NCI-H524 treated with DMSO at 0.1 percent for 48 hours (cell line): ENCODE data around the gene PLEKHM3.

Source experiments
- DNase-seq: peaks from one replicate; lab custom pipeline; 2025; lab: John Stamatoyannopoulos, UW

PLEKHM3 gene

DNA sequence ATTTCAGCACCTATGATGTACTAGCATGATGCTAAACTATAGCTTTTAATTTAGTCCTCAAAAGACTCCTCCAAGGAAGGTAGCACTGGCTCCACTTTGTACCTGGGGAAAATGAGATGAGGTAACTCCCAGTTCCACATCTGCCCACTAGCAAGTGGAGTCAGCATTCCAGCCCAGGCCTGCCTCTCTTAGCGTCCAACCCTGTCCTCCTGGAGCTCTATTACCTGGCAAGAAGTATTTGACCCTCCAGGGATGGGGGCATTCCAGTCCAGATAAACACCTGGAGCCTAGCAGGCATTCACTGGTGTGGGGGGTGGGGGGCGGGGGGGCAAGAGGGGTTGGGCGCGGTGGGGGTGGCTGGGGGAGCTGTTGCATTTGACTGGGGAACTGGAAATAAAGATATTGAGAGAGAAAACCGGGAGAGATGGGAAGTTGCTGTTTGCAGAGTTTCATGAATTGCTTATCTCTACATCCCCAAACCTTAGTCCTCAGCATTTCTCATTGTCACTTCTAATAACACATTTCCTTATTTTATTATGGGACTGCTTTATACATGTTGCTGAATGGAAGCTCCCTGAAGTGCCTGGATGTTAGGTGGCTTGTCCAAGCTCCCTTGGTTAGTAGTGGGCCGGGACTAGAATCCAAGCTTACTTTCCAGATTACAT is 233.6 kb downstream of the PLEKHM3 start:
- no peak for DNase-seq

DNA sequence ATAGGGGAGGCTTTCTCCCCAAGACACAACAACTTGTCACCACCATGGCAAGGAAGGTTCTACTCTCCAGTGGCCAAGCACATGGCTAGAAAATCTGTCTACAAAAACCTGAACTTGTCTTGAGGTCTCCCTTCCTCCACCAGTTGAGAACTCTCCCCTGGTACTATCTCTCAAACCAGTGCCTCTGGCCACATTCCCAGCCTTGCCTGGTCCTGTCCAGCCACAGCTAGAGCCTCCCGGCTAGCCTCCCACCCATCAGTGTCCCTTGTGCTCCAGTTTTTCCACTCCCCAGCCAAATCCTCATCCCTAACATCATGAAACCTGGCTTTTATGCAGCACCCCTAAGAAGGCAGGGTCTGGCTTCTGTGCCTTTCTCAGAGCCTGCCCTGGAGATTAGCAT is 234.4 kb downstream of the PLEKHM3 start:
- no peak for DNase-seq

DNA sequence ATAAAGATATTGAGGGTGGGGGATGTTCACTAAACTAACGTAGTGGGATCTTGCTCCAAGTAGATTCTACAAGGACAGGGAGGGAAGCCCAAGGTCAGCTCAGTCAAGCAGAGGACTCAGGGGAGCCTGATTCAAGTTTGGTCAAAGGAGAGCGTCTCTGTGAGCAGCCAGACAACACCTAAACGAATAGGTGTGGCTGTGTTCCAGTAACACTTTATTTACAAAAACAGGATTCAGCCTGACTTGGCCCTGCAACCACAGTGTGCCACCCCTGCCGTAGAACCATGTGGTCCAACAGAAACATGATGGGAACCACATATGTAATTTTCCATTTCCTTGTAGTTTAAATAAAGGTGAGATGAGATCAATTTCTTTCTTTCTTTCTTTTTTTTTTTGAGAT is 237.5 kb downstream of the PLEKHM3 start:
- no peak for DNase-seq

DNA sequence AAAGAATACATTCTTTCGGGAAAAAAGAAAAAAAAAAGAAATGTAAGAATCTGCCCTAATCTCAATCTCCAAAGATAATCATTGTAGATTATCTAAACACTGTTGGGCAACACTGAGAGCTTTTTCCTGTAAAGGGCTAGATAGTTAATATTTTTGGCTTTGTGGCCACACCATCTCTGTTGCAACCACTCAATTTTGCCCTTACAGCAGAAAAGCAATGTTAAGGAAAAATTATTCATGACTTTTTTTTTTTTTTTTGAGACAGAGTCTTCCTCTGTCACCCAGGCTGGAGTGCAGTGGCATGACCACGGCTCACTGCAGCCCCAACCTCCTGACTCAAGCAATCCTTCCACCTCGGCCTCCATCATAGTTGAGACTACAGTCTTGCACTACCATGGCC is 238.3 kb downstream of the PLEKHM3 start:
- no peak for DNase-seq

DNA sequence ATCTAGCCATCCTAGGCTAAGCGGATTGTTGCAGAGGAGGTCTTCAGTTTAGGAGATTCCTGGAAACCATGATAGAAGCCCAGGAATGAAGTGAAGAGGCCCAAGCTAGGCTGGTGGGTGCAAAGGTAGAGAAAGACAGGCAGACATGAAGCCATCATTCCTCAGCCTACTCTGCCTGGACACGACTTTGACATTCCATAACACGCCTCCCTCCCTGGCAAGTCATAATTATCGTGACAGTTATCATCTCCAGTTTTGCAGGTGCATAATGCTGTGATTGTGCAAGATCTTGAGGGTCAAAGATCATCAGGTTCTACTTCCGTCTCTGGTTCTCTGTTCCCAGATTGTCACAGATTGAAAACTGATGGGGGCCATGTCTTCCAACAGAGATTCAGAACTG is 240.4 kb downstream of the PLEKHM3 start:
- no peak for DNase-seq

DNA sequence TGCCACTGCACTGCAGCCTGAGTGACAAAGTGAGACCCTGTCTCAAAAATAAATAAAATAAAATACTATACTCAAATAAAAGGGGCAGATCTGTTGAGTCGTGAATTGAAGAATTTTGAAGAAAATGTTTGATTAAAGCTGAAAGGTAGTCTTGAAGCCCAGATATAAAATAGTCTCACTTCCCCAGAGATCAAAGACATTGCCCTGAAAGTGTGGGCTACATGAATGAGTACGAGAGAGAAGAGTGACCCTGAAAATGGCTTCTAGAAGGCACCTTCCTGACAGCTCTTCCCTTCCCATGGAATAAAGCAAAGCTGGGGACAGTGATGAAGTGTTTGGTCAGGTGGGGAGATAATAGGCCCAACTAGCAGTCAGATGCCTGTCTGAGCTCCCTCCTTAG is 241.8 kb downstream of the PLEKHM3 start:
- no peak for DNase-seq

DNA sequence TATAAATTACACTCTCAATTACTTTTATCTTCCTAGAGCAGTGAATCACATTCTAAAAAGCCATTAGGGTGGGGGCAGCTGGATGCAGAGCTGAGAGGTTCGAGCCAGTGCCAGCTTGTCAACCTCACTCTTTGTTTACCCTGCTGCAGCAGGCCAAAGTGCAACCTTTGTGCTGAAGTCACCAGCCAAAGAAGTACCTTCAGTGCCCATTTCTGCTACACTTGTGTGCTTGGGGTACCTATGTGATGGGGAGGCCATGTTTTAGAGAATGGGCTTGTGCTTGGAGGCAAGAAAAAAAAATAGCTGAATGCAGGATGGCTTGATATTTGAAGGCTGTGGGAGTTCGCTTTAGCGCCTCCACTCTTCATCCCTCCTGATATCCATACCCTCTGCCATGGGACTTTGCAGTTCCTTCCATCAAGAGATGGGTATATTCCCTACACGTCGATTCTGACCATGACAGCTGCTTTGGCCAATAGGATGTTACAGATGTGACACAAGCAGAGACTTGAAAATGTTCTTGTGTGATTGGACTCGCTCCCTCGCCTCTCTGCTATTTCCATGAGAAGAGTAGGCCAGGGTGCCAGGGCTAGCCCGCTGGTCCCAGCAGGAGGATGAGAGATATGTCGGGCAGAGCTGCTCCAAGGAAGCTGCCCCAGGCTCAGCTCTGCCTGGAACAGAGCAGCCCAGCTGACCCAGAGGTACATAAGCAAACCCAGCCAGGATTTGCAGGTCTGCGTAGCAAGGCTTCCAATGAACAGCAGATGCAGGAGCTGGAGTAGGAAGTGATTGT is 242.9 kb downstream of the PLEKHM3 start:
- DNase-seq, result no peak

DNA sequence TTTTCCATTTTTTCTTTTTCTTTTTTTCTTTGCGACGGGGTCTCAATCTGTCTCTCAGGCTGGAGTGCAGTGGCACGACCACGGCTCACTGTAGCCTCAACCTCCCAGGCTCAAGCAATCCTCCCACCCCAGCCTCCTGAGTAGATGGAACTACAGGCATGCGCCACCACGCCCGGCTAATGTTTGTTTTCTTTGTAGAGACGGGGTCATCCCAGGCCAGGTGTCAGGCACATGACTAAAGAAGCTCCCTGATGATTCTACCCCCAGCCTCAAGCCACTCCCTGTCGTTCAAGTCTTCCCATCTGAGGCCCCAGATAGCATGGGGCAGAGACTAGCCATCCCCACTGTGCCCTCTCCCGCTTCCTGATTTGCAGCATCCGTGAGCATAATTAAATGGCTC is 245.8 kb downstream of the PLEKHM3 start:
- no peak for DNase-seq

DNA sequence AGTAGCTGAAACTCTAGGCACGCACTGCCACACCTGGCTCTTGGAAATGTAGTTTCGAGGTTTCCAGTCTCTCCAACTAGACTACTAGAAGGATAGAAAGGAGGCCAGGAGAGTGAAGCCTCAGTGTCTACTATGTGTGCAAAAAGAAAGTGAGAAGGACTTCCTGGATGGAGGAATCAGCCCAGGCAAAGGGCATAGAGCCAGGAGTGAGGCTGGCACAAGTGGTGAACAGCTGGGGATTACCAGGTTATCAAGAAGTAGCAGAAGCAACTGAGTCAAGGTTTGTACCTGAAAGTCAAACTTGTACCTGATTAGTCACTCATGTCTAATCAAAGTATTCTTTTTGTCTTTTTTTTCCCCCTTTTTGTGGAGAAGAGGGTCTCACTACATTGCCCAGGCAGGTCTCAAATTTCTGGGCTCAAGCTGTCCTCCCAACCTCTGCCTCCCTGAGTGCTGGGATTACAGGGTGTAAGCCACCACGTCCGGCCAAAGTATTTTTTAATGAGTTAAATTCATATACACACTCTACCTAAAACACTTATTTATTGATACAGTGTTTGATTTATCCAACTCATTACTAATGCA is 246.9 kb downstream of the PLEKHM3 start:
- DNase-seq, result no peak

DNA sequence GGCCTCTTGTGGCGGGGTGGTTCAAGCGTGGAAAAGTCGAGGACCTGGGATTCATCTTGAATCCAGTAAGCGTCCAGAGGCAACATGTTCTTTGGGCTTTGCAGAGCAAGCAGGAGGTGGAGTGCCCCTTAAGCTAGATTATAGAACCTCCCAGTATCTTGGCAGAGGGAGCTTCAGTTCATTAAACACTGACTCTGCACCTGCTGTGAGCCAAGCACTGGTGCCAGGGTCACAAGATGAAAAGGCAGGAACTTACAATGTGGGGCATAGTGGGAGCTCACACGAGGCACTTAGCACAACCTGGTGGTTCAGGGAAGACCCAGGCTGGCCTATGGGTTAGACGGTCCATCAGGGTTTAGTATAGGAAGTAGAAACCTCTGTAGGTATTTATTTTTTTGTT is 248.2 kb downstream of the PLEKHM3 start:
- peak; percentile 31 for DNase-seq

DNA sequence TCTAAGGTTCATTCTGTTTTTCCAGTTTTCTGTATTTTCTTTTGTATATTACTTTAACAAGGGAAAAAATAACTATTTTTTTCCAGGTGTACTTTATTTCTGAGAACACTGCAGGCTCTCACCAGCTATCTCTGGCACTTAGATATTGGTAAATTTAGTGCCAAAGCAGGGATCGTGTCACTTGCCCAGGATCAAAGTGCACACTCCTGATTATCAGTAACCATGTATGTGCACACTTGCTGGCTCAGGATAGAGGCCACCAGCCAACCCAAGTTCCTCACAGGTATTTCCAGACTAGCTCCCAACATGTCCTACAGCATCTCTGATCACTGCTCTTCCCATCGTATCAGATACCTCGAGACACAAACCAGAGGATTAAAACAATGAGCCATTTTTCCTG is 249.9 kb downstream of the PLEKHM3 start:
- DNase-seq, result no peak

DNA sequence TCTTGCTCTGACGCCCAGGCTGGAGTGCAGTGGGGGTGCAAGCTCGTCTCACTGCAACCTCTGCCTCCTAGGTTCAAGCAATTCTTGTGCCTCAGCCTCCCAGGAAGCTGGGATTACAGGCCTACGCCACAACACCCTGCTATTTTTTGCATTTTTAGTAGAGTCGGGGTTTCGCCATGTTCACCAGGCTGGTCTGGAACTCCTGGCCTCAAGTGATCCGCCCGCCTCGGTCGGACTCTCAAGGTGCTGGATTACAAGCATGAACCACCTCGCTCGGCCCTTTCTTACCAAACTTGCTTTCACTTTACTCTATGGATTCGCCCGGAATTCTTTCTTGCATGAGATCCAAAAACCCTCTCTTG is 252.5 kb downstream of the PLEKHM3 start:
- no peak for DNase-seq

DNA sequence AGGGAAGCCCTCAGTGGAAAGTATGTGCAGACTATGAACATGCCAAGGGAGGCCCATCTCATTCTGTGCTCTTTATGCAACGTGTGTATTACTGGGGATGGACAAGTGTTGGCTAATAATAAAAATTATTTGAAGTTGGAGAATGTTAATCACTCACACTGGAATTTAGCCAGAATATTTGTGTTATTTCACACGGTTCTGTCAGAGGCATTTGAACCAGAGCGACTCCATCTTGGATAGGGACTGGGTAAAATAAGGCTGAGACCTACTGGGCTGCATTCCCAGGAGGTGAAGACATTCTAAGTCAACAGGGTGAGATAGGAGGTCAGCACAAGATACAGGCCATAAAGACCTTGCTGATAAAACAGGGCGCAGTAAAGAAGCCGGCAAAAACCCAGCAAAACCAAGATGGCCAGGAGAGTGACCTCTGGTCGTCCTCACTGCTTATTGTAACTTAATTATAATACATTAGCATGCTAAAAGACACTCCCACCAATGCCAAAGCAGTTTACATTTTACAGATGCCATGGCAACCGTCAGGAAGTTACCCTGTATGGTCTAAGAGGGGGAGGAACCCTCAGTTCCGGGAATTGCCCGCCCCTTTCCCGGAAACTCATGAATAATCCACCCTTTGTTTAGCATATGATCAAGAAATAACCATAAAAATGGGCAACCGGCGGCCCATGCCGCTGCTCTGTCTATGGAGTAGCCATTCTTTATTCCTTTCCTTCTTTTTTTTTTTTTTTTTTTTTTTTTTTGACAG is 253.1 kb downstream of the PLEKHM3 start:
- DNase-seq, result no peak

DNA sequence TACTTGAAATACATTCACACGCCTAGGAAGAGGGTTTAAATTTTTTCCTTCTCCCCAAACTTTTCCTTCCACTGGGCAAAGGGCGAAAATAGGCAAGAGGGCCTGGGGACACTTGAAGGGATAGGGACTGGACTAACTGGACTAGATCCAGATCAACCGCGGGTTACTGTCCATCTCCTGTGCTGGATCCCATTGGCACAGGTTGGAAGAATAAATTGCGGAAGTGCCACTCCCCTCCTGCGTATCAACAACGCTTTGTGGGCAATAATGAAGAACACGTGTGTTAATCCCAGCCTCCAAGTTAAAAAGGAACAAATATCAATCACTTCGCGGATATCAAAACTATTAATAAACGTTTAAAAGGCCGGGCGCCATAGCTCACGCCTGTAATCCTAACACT is 253.9 kb downstream of the PLEKHM3 start:
- DNase-seq, result no peak
